AG04450 (cell line): ENCODE measurements around the gene TMEM9. TPM values are rescaled to one million over a fixed set of nuclear protein-coding genes. Genes with fewer than 3 reads are reported as not detected.

ENCODE experiments used
- CTCF ChIA-PET: fragments of 300-600, 350-600 bp; formaldehyde crosslinking; extraction: SDS; loops from one replicate; lab custom pipeline; 2022; ENCODE audit warnings: antibody characterized with exemption, inconsistent platforms; lab: Charles Lee
- POLR2A ChIA-PET: fragments of 350-600 bp; formaldehyde crosslinking; extraction: SDS; loops from one replicate; lab custom pipeline; 2021; ENCODE audit warnings: antibody characterized with exemption, inconsistent platforms; lab: Yijun Ruan, JAX
- DNase-seq: peaks from one replicate; pipeline ENCODE4 v3.0.0-alpha.2; 2011; ENCODE audit warnings: low read depth, low spot score
- H3K27ac ChIP-seq: one replicate; pipeline ENCODE4 v1.5.1; 2012; ENCODE audit warnings: low read depth, low read length, control low read depth
- H3K27me3 ChIP-seq: one replicate; pipeline ENCODE4 v1.6.0; 2012; ENCODE audit warnings: low read length; ENCODE audit not compliant: control insufficient read depth, insufficient read depth
- H3K4me3 ChIP-seq: 2 replicates; pipeline ENCODE4 v1.5.1; 2011; ENCODE audit warnings: mild to moderate bottlenecking, low read depth, low read length, control low read depth
- H3K9me3 ChIP-seq: 2 replicates; pipeline ENCODE4 v1.5.1; 2012; ENCODE audit warnings: low read length; ENCODE audit not compliant: control insufficient read depth, insufficient read depth
- polyA plus RNA-seq: library from polyadenylated mRNA; depleted of rRNA; stranded (reverse); fragments of >200 nt; gene quantifications from 2 replicates; pipeline ENCODE4 v1.2.3, GENCODE V29; 2011
- TF ChIP-seq, protein P1 (sequence below): IDR thresholded peaks from 2 replicates; pipeline ENCODE4 v1.5.1; 2011; ENCODE audit warnings: low read depth, low read length, control low read depth, inconsistent platforms

TMEM9 gene
- polyA plus RNA-seq, 1 experiment = 81.7 TPM

DNA sequence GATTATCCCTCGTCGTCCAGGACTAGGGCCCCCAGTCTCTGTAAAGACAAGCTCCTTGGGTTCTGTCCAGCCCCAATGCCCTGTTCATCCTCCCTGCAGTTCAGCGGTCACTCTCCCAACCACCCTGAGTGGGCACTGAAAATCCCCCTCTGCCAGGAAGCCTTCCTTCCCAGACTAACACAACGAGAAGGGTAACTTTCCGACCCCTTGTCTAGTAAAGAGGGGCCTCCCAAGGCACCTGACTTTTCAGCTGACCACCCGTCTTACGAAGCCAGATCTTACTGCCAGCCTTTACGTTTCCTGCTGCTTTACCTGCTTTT lies 13.4 kb downstream of the TMEM9 start:
- no peaks in the 10 kb centered on the region for H3K27me3 ChIP-seq
- ChIA-PET CTCF (interaction anchor here (1.8 kb wide), 1 partner anchor 8 kb away, joined by 4 read pairs; no protein-coding TSS in a partner anchor), POLR2A (no interaction called here)
- H3K27ac ChIP-seq = no peak overlapping the region
- no peaks in the 10 kb centered on the region for H3K9me3 ChIP-seq
- TF ChIP-seq, protein P1, sequence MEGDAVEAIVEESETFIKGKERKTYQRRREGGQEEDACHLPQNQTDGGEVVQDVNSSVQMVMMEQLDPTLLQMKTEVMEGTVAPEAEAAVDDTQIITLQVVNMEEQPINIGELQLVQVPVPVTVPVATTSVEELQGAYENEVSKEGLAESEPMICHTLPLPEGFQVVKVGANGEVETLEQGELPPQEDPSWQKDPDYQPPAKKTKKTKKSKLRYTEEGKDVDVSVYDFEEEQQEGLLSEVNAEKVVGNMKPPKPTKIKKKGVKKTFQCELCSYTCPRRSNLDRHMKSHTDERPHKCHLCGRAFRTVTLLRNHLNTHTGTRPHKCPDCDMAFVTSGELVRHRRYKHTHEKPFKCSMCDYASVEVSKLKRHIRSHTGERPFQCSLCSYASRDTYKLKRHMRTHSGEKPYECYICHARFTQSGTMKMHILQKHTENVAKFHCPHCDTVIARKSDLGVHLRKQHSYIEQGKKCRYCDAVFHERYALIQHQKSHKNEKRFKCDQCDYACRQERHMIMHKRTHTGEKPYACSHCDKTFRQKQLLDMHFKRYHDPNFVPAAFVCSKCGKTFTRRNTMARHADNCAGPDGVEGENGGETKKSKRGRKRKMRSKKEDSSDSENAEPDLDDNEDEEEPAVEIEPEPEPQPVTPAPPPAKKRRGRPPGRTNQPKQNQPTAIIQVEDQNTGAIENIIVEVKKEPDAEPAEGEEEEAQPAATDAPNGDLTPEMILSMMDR = no peak
- no peak overlapping the region for H3K4me3 ChIP-seq
- DNase-seq = no peak

DNA sequence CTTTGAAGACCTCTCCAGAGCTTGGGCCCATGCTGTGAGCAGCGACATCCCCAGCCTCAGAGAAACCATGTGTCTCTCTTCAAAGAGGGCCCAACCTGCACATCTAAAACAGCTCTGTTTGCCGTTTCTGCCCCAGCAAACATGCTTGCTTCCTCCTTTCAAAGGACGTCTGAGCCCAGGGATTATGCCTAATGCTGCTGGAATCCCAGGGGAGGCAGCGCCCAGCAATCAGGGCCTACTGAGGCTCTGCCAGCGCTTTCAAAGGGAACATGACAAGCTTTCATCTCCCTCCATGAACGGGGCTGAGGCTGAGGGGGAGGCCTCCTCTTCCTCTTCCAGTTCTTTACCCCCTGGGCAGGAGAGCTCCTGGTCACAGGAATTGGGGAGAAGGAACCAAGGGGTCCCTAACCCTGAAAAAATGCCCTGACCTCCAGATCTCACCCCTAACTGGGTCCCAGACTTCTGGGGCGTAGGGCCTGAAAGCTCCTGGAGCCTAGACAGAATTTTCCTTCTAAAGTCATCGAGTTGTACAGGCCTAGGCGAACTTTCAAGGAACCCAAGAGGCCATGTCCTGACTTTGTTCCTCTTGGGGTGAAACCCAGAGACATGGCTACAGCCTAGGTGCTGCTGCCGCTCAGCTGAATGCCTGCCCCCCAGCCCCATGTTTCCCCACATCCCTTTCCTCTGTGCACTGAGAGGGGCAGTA lies 13.9 kb downstream of the TMEM9 start:
- CTCF ChIA-PET = interaction anchor here (1.8 kb wide), 1 partner anchor 9 kb away, joined by 4 read pairs; no protein-coding TSS in a partner anchor
- Histone ChIP-seq H3K4me3 (no peak overlapping the region), H3K27me3 (no peaks in the 10 kb centered on the region), H3K9me3 (no peaks in the 10 kb centered on the region), H3K27ac (no peak overlapping the region)
- POLR2A ChIA-PET = no interaction called here
- no peak for DNase-seq
- TF ChIP-seq, protein P1 = no peak

DNA sequence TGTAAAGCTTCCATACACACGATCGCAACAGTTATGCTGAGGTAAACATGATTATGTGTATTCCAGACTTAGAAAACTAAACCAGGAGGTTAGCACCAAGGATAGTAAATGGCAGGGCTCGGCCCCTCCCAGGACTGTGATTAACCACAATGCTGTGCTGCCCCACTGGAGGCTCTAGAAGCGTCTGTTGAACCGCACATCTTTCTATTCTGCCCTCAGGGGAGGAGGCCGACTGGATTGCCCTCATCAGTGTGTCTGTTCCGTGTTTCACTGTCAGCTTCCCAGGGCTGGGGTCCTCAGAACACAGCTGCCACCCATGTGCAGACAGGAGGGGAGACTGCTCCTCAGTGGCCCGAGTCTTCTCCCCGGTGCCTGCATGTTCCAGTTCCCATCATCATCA lies 14.5 kb downstream of the TMEM9 start:
- ChIA-PET POLR2A (no interaction called here), CTCF (interaction anchor here (1.8 kb wide), 1 partner anchor 9 kb away, joined by 4 read pairs; no protein-coding TSS in a partner anchor)
- no peak overlapping the region for H3K27ac ChIP-seq
- DNase-seq = no peak
- H3K9me3 ChIP-seq = no peaks in the 10 kb centered on the region
- H3K27me3 ChIP-seq = no peaks in the 10 kb centered on the region
- TF ChIP-seq, protein P1 = no peak
- no peak overlapping the region for H3K4me3 ChIP-seq

DNA sequence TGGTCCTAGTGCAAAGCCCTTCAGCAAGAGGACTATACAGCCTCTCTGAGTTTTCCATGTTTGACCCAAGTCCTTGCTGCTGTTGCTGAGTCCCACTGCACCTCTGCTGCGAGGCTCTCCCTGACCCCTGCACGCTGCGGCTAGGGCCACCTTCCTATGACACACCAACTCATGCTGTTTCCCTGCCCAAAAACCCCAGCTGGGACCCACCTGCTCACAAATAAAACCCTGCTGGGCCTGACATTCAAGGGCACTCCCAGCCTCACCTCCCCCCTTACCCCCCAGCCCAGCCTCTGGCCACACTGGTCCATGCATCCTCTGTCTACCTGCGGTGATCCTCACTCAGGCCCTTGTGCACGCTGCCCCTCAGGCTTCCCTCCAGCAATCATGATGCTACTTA lies 15.0 kb downstream of the TMEM9 start:
- TF ChIP-seq, protein P1 = no peak
- Histone ChIP-seq H3K9me3 (no peaks in the 10 kb centered on the region), H3K27me3 (no peaks in the 10 kb centered on the region), H3K27ac (no peak overlapping the region), H3K4me3 (no peak overlapping the region)
- ChIA-PET CTCF (interaction anchor here (1.8 to 3.1 kb wide), 2 partner anchors 10 to 20 kb away, joined by 4 to 18 read pairs; no protein-coding TSS in a partner anchor), POLR2A (no interaction called here)
- no peak for DNase-seq

DNA sequence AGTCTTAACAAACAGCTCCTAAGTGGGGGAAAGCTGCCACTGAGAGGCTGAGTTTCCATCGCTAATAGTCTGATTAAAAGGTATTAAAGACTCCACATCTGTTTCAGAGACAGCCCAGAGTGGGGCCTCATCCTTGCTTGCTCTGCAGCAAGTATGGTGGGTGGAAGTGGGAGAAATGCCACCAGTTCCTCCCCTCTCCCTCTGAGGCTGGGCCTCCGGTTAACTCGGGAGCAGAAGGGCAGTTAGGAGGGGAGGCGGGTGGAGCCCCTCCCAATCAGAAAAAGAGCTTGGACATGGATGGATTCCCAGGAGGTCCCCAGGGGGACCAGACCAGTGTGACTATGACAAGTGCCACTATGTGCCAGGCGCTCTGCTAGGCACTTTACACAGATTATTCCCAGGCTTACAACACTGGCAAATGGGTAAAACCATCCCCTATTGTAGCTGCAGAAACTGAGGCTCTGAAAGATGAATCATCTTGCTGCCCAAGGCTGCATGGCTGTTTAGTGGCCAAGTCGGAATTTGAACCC lies 15.9 kb downstream of the TMEM9 start:
- TF ChIP-seq, protein P1 = no peak
- DNase-seq = no peak
- H3K9me3 ChIP-seq = no peaks in the 10 kb centered on the region
- H3K27ac ChIP-seq = peak overlapping the region; percentile 60
- CTCF ChIA-PET = interaction anchor here (2.0 to 3.1 kb wide), 3 partner anchors 11 to 167 kb away, joined by 8 to 18 read pairs (median 10); no protein-coding TSS in a partner anchor
- POLR2A ChIA-PET = interaction anchor here (1.4 kb wide), 1 partner anchor 16 kb away, joined by 4 read pairs; the partner anchor contains the start of gene TMEM9
- no peaks in the 10 kb centered on the region for H3K27me3 ChIP-seq
- no peak overlapping the region for H3K4me3 ChIP-seq
